Measurements from ENCODE around the gene ADAMTS12.

Gene ADAMTS12

GRCh38 chr5:33509036-33509435, 382.8 kb downstream of the ADAMTS12 start:
- no peak for DNase-seq

- DNase-seq: no peak
Observed at GRCh38 chr5:33507426-33507825, 384.4 kb downstream of the ADAMTS12 start.

- DNase-seq: no peak
Observed at GRCh38 chr5:33504570-33504969, 387.2 kb downstream of the ADAMTS12 start.

- DNase-seq: no peak
Observed at GRCh38 chr5:33501899-33502298, 389.9 kb downstream of the ADAMTS12 start.

GRCh38 chr5:33501260-33501659, 390.5 kb downstream of the ADAMTS12 start:
- no peak for DNase-seq

GRCh38 chr5:33494466-33494865, 397.3 kb downstream of the ADAMTS12 start:
- DNase-seq: no peak

GRCh38 chr5:33491941-33492340, 399.8 kb downstream of the ADAMTS12 start:
- no peak for DNase-seq

GRCh38 chr5:33490071-33490665, 401.6 kb downstream of the ADAMTS12 start:
- no peak for DNase-seq

- DNase-seq: no peak
Observed at GRCh38 chr5:33489481-33490067, 402.2 kb downstream of the ADAMTS12 start.

- DNase-seq: no peak
Observed at GRCh38 chr5:33488558-33489355, 403.0 kb downstream of the ADAMTS12 start.

- no peak for DNase-seq
Observed at GRCh38 chr5:33487236-33487635, 404.6 kb downstream of the ADAMTS12 start.

- DNase-seq: no peak
Observed at GRCh38 chr5:33482335-33482734, 409.5 kb downstream of the ADAMTS12 start.

GRCh38 chr5:33480876-33481275, 410.9 kb downstream of the ADAMTS12 start:
- no peak for DNase-seq

- no peak for DNase-seq
Observed at GRCh38 chr5:33479311-33479710, 412.5 kb downstream of the ADAMTS12 start.

- no peak for DNase-seq
Observed at GRCh38 chr5:33477816-33478215, 414.0 kb downstream of the ADAMTS12 start.

GRCh38 chr5:33476992-33477391, 414.8 kb downstream of the ADAMTS12 start:
- no peak for DNase-seq

GRCh38 chr5:33475706-33476105, 416.1 kb downstream of the ADAMTS12 start:
- no peak for DNase-seq

GRCh38 chr5:33474931-33475499, 416.8 kb downstream of the ADAMTS12 start:
- no peak for DNase-seq

GRCh38 chr5:33474004-33474403, 417.8 kb downstream of the ADAMTS12 start:
- DNase-seq: no peak

Measured in NCI-H510A treated with DMSO at 0.1 percent for 48 hours (cell line).